CD4-positive, alpha-beta T cell treated with Interleukin-12 subunit alpha and Interleukin-12 subunit beta, for 1 hour (primary cell): ENCODE data around the gene BTBD2.
"Not testable (repeated sequence)": the region's sequence is repeated elsewhere in the genome, so short reads cannot be mapped to it uniquely, and the experiment has no call there.

ENCODE experiments used
- DNase-seq: peaks from one replicate; pipeline ENCODE4 v3.0.0-alpha.2; 2020

BTBD2 gene

DNA sequence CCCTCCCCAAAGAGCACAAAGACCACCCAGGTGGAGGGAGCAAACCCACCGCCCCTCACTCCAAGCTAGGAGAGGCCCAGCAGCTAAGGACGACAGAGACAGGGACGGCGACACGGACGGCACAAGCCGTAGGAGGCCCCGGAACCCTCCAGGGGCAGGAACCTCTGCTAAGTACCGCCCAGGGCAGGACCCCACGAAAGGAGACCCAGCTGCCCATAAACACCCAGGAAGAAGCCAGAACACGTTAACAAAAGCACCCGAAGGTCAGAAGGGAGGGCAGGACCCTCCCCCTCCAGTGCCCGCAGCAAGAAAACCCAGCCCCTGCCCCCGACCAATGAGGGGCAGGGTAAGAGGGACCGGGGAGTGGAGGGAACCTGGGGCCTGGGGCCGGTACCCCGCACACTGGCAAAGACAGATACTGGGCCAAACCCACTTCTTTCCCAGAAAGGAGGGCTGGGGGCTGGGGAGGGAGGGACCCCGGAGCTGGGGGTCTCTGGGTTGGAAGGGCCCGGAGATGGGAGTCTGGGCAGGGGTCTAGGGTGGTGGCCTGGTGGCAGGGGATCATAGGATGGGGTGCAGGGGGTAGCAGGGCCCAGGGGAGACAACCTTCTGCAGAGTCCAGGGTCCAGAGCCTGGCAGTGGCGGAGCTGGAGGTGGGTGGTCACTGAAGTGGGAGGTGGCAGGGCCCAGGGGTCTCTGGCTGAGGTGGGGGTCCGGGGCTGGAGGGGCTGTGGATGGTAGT is 2.4 kb downstream of the BTBD2 start:
- DNase-seq = no peak

- DNase-seq = no peak
These were observed 4.3 kb downstream of the BTBD2 start for GRCh38 chr19:2011169-2011568.

- no peak for DNase-seq
These were observed 5.3 kb downstream of the BTBD2 start for GRCh38 chr19:2010135-2010668.

DNA sequence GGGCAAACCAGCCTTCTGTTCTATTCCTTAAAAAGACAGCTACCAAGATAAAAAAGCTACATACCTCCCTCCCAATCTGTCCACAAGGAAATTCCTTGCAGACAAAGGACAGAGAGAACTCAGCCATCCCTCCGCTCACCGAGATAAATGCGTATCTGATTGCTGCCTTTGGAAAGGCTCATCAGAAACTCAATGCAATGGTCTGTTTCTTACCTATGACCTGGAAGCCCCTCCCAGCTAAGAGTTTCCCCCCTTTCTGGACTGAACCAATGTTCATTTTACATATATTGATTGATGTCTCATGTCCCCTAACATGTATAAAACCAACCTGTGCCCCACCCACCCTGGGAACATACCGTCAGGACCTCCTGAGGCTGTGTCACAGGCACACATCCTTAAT is 11.6 kb downstream of the BTBD2 start:
- DNase-seq = no peak

DNA sequence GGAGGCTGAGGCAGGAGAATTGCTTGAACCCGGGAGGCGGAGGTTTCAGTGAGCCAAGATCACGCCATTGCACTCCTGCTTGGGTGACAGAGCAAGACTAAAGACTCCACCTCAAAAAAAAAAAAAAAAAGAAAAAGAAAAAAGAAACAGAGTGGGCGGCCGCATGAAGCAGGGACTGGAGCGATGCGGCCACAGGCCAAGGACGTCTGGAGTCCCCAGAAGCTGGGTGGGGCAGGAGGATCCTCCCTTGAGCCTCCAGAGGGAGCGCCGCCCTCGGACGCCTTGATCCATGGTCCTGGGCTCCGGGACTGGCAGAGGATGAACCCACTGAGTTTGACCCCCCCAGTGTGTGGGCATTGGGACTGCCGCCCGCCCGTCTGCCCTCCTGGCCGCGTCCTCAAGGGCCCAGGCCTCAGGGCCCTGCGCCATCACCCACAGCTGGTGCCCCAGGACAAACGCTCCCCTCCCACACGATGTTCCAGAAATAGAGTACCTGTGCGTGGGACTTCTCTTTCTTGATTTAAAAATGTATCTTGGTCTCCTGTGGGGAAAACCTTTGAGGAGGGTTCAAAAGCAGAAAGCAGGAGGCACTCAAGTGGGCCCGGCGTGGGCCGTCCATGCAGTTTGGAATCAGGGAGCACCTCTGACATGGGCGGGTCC is 15.5 kb downstream of the BTBD2 start:
- DNase-seq = no peak

DNA sequence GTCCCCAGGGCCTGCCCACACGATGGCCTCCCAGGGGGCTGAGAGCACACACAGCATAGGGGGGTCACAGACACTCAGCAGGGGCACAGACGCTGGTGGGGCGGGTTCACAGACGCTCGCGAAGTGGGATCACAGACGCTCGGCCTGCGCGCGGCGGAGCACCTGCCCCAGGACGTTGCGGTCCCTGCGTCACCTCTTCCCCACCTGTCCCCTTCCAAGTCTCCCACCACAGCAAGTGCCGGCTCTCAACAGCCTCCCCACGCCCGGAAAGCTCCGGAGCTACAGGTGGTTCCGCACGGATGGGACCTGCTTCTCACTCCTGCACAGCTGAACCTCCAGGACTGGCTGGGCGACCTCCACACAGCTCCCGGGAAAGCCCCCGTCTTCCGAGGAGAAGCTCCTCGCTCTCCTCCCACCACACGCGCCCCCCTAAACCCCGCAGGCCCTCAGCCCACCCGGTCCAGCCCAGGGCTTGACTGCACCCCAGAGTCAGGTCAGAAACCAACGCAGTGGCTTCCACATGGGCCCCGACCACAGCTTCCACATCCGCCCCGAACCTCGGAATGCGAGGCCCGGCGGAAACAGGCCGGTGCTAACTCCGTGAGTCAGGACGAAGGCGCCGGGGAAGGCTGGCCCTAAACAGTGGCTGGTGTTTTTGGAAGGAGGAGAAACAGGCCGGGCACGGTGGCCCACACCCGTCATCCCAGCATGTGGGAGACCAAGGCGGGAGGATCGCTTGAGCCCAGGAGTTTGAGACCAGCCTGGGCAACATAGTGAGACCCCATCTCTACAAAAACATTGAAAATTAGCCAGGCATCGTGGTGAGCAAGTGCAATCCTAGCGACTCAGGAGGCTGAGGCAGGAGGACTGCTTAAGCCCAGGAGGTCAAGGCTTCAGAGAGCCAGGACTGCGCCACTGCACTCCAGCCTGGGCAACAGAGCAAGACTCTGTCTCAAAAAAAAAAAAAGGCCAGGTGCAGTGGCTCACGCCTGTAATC is 16.5 kb downstream of the BTBD2 start:
- DNase-seq = no peak

DNA sequence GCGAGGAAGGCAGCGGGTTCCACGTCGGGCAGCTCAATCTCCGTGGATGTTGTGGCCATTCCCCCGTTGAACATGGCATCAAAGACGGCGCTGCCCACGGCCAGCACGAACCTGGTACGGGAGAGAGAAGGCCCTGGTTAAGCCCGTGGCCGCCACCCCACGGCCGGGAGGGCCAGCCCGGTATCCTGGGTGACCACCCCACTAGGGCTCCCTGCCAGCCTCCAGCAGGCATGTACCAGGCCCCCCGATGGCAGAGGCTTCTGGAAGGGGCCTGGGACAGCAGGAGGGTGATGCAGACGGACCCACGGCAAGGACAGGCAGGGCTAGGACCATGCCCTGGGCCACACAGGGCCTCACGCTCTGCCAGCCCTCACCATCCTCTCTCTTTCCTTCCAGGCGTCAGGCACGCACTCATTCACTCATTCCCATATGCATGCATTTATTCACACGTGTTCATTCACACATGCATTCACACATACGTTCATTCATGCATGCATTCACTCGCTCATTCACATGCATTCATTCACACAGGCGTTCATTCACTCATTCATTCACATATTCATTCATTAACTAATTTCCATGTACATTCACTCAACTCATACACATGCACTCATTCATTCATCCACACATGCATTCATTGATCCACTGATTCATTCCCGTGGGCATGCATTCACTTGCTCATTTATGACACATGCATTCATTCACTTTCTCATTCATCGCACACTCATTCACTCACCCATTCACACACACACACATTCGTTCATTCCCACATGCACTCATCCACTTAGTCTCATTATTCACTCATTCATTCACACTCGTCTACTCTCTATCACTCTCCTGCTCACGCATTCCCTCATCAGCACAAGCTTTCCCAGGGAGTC is 17.9 kb downstream of the BTBD2 start:
- DNase-seq = no peak

- peak; percentile 18 for DNase-seq
These were observed 22.7 kb downstream of the BTBD2 start for GRCh38 chr19:1992759-1993260.

GRCh38 chr19:1991018-1991913 is 24.2 kb downstream of the BTBD2 start:
- DNase-seq = no peak

DNA sequence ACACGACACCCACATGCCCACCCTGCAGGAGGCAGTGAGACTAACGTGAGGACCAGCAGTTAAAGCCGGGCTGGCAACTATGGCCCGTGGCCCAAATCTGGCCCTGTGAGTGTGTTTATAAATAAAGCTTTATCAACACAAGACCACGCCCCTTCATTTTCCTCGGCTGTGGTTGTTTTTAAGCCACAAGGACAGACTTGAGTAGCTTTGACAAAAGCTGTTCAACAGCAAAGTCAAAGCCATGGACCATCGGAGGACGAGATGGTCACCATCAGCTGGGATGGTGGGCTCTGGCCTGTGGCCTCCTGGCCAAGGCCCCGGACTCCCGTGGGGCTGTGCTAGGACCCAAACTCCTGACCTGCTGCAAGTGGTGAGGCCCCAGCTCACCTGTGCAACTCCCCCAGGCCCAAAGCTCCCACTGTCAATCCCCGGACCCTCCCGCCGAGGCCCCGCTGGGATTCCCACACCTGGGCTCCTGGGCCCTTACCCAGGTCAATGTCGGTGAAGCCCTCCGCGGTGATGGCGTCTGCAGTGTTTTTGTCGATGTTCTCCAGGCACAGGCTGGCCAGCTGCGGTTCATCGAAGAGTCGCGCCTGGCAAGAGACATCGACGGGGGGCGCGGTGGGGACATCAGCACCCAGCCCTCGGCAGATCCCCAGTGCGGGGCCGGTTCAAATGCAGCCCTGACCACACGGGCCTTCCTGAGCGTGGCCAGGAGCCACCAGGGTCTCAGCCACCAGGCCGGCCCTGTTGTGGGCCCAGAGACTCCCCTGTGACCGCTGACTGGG is 25.1 kb downstream of the BTBD2 start:
- no peak for DNase-seq

- no peak for DNase-seq
These were observed 25.8 kb downstream of the BTBD2 start for GRCh38 chr19:1989513-1990229.

GRCh38 chr19:1988464-1988863 is 27.1 kb downstream of the BTBD2 start:
- DNase-seq = not testable (repeated sequence)

DNA sequence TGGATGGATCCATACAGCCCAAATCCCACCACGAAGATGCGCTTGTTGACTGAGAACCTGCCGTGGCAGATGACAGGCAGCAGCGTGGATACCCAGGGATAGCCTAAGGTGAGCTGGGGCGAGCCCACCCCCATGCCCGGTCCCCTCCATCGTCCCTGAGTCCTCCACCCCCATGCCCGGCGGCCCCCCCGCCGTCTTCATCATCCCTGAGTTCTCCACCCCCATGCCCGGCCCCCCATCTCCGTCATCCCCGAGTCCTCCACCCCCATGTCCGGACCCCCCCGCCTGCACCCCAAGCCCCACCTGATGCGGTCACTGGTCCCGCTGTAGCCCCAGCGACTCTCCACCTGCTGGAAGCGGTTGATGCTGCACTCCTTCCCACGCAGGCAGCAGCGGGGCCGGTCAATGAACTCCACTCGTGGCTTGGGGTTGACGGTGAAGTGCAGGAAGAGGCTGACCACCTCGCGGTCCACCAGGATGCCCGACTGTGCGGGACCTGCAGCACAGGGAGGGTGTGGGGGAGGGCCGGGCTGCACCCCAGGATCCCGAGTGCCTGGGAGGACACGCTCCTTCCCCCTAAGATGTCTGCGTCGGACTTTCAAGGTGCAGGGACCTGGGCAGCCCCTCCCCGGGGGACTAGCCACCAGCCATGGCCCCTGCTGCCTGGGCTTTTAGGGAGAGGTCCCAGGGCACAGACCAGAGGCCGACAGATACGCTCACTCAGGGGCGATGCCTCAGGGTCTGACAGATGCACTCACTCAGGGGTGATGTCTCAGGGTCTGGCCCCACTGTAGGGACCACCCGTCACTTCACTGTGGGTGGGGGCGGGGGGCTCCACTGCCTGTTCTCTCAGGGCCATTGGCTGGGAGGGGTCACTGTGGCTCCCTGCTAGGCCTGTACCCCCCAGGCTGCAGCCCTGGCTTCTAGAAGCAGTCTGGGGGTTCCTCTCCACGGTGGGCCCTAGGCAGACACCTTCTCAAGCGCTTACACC is 28.0 kb downstream of the BTBD2 start:
- DNase-seq = no peak

DNA sequence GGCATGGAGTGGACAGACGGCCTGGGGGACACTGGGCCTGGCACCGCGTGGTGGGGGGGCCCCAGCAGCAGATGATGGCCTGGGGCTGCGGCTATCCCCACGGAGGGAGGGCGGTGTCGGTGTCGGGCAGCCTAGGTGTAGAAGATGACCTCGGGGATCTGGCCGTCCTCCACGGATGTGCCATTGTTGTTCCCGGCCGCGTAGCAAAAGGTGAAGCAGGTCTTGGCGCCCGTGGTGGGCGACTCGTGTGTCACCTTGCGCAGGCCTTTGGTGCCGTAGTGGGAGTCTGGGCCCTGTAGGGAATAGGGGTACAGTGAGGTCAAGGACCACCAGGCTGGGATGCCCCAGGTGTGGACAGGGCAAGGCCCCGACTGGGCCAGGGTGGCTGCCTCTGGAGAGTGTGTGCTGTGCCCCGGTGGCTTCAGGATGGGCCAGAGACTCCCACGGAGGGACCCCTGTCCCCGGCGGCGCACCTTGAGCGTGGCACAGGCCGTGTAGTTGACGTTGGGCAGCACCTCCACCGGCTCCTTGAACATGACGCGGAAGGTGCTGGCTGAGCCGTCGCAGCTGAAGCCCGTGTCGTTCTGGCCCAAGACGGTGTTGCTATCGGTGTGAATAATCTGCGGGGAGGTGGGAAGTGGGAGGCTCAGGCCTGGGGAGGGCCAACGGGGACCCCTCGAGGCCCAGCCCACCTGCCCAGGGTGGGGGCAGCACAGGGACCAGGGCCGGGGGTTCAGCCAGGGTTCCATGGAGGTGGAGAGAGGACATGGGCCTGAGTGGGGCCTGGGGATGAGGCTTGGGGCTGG is 29.0 kb downstream of the BTBD2 start:
- no peak for DNase-seq

- DNase-seq = no peak
These were observed 29.7 kb downstream of the BTBD2 start for GRCh38 chr19:1985588-1986356.

DNA sequence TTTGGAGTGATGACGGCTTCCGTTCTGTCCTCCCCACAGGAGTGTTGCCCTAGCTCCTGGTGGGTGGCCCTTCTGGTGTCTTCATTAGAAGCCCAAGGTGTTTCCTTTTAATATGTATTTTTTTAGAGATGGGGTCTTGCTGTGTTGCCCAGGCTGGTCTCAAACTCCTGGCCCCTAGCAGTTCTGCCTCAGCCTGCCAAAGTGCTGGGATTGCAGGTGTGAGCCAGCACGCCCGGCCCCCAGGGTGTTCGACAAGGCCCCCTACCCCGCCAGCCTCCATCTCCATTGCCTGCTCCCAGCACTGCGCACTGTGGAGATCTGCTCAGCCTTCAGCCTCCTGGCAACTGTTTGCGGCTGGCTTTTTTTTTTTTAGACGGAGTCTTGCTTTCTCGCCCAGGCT is 31.2 kb downstream of the BTBD2 start:
- DNase-seq = no peak
